Activated naive CD4-positive, alpha-beta T cell treated with anti-CD3 and anti-CD28 coated beads, Interleukin-2, amount 50 U/mL, for 24 hours (primary cell): ENCODE measurements around the gene MKNK1.

Experiments used
- H3K27ac Mint-ChIP-seq: one replicate; pipeline ENCODE4 v1.8.0; 2021; ENCODE audit warnings: mild to moderate bottlenecking, mixed read lengths
- H3K27me3 Mint-ChIP-seq: one replicate; pipeline ENCODE4 v1.8.0; 2021; ENCODE audit warnings: mixed read lengths
- H3K36me3 Mint-ChIP-seq: one replicate; pipeline ENCODE4 v1.8.0; 2021; ENCODE audit warnings: mixed read lengths
- H3K4me1 Mint-ChIP-seq: one replicate; pipeline ENCODE4 v1.8.0; 2021; ENCODE audit warnings: mixed read lengths
- H3K4me3 Mint-ChIP-seq: one replicate; pipeline ENCODE4 v1.8.0; 2021; ENCODE audit warnings: mild to moderate bottlenecking, mixed read lengths
- H3K9me3 Mint-ChIP-seq: one replicate; pipeline ENCODE4 v1.8.0; 2021; ENCODE audit warnings: mixed read lengths

Gene MKNK1

GRCh38 chr1:46547481-46548383 is 56.3 kb downstream of the MKNK1 start:
- H3K27me3 Mint-ChIP-seq: peaks cover 31% of the 10 kb centered on the region
- no peak overlapping the region for H3K27ac Mint-ChIP-seq
- H3K4me3 Mint-ChIP-seq: no peak overlapping the region
- H3K4me1 Mint-ChIP-seq: peaks cover 9% of the 10 kb centered on the region
- H3K9me3 Mint-ChIP-seq: no peaks in the 10 kb centered on the region
- peaks cover 3% of the 10 kb centered on the region for H3K36me3 Mint-ChIP-seq

GRCh38 chr1:46546210-46546609 is 57.9 kb downstream of the MKNK1 start:
- Mint-ChIP-seq H3K36me3 (peaks cover 3% of the 10 kb centered on the region), H3K27me3 (peaks cover 31% of the 10 kb centered on the region), H3K4me3 (no peak overlapping the region), H3K4me1 (peaks cover 9% of the 10 kb centered on the region), H3K9me3 (no peaks in the 10 kb centered on the region), H3K27ac (no peak overlapping the region)

- no peaks in the 10 kb centered on the region for H3K9me3 Mint-ChIP-seq
- peaks cover 3% of the 10 kb centered on the region for H3K36me3 Mint-ChIP-seq
- H3K27ac Mint-ChIP-seq: no peak overlapping the region
- H3K4me1 Mint-ChIP-seq: peaks cover 9% of the 10 kb centered on the region
- H3K27me3 Mint-ChIP-seq: peaks cover 31% of the 10 kb centered on the region
- H3K4me3 Mint-ChIP-seq: no peak overlapping the region
Observed at GRCh38 chr1:46545784-46546183, 58.3 kb downstream of the MKNK1 start.

- H3K27me3 Mint-ChIP-seq: peaks cover 32% of the 10 kb centered on the region
- no peak overlapping the region for H3K4me3 Mint-ChIP-seq
- peaks cover 3% of the 10 kb centered on the region for H3K36me3 Mint-ChIP-seq
Observed at GRCh38 chr1:46544561-46545240, 59.4 kb downstream of the MKNK1 start.

GRCh38 chr1:46543761-46544560 is 60.1 kb downstream of the MKNK1 start:
- Mint-ChIP-seq H3K4me1 (no peaks in the 10 kb centered on the region), H3K9me3 (no peaks in the 10 kb centered on the region), H3K4me3 (no peak overlapping the region), H3K36me3 (peaks cover 3% of the 10 kb centered on the region), H3K27me3 (peaks cover 32% of the 10 kb centered on the region), H3K27ac (no peak overlapping the region)

More at GRCh38 chr1:46544561-46545240, 59.4 kb downstream of the MKNK1 start:
- Mint-ChIP-seq H3K9me3 (no peaks in the 10 kb centered on the region), H3K4me1 (peaks cover 6% of the 10 kb centered on the region), H3K27ac (no peak overlapping the region)

- Mint-ChIP-seq H3K9me3 (no peaks in the 10 kb centered on the region), H3K4me1 (no peaks in the 10 kb centered on the region), H3K36me3 (peaks cover 3% of the 10 kb centered on the region), H3K27me3 (peaks cover 32% of the 10 kb centered on the region), H3K27ac (no peak overlapping the region), H3K4me3 (no peak overlapping the region)
Observed at GRCh38 chr1:46543382-46543760, 60.7 kb downstream of the MKNK1 start.

GRCh38 chr1:46539972-46540371 is 64.1 kb downstream of the MKNK1 start:
- Mint-ChIP-seq H3K4me1 (no peaks in the 10 kb centered on the region), H3K4me3 (no peak overlapping the region), H3K36me3 (peaks cover 1% of the 10 kb centered on the region), H3K27me3 (peaks cover 13% of the 10 kb centered on the region), H3K9me3 (no peaks in the 10 kb centered on the region), H3K27ac (no peak overlapping the region)

- H3K4me1 Mint-ChIP-seq: peaks cover 4% of the 10 kb centered on the region
- peaks cover 5% of the 10 kb centered on the region for H3K27me3 Mint-ChIP-seq
- no peak overlapping the region for H3K27ac Mint-ChIP-seq
- H3K36me3 Mint-ChIP-seq: no peaks in the 10 kb centered on the region
- no peak overlapping the region for H3K4me3 Mint-ChIP-seq
- H3K9me3 Mint-ChIP-seq: no peaks in the 10 kb centered on the region
Observed at GRCh38 chr1:46538147-46538546, 65.9 kb downstream of the MKNK1 start.

- Mint-ChIP-seq H3K36me3 (no peaks in the 10 kb centered on the region), H3K27ac (no peak overlapping the region), H3K4me3 (no peak overlapping the region), H3K9me3 (no peaks in the 10 kb centered on the region), H3K4me1 (peaks cover 4% of the 10 kb centered on the region), H3K27me3 (peaks cover 3% of the 10 kb centered on the region)
Observed at GRCh38 chr1:46537651-46538050, 66.4 kb downstream of the MKNK1 start.

GRCh38 chr1:46536527-46536926 is 67.5 kb downstream of the MKNK1 start:
- Mint-ChIP-seq H3K27ac (no peak overlapping the region), H3K36me3 (no peaks in the 10 kb centered on the region), H3K9me3 (no peaks in the 10 kb centered on the region), H3K4me1 (peaks cover 4% of the 10 kb centered on the region), H3K27me3 (peaks cover 3% of the 10 kb centered on the region), H3K4me3 (no peak overlapping the region)

GRCh38 chr1:46535063-46535462 is 69.0 kb downstream of the MKNK1 start:
- Mint-ChIP-seq H3K4me1 (peaks cover 4% of the 10 kb centered on the region), H3K36me3 (no peaks in the 10 kb centered on the region), H3K4me3 (no peak overlapping the region), H3K9me3 (no peaks in the 10 kb centered on the region), H3K27me3 (peaks cover 3% of the 10 kb centered on the region), H3K27ac (no peak overlapping the region)

- Mint-ChIP-seq H3K4me3 (peak overlapping the region; percentile 77), H3K4me1 (peaks cover 12% of the 10 kb centered on the region), H3K27me3 (peaks cover 2% of the 10 kb centered on the region), H3K36me3 (no peaks in the 10 kb centered on the region), H3K9me3 (no peaks in the 10 kb centered on the region), H3K27ac (peak overlapping the region; percentile 35)
Observed at GRCh38 chr1:46533179-46533864, 70.7 kb downstream of the MKNK1 start.

- no peak overlapping the region for H3K27ac Mint-ChIP-seq
- H3K9me3 Mint-ChIP-seq: no peaks in the 10 kb centered on the region
- H3K27me3 Mint-ChIP-seq: peaks cover 5% of the 10 kb centered on the region
- no peaks in the 10 kb centered on the region for H3K36me3 Mint-ChIP-seq
- H3K4me1 Mint-ChIP-seq: peaks cover 12% of the 10 kb centered on the region
- peak overlapping the region; percentile 52 for H3K4me3 Mint-ChIP-seq
Observed at GRCh38 chr1:46532498-46533178, 71.4 kb downstream of the MKNK1 start.

- H3K9me3 Mint-ChIP-seq: no peaks in the 10 kb centered on the region
- no peak overlapping the region for H3K27ac Mint-ChIP-seq
- H3K4me1 Mint-ChIP-seq: peaks cover 12% of the 10 kb centered on the region
- peaks cover 5% of the 10 kb centered on the region for H3K27me3 Mint-ChIP-seq
- H3K4me3 Mint-ChIP-seq: no peak overlapping the region
- H3K36me3 Mint-ChIP-seq: no peaks in the 10 kb centered on the region
Observed at GRCh38 chr1:46532095-46532494, 72.0 kb downstream of the MKNK1 start.
